NCI-H2227 treated with DMSO at 0.1 percent for 48 hours (cell line): ENCODE data around the gene SHFL.

ENCODE experiments used
- DNase-seq: peaks from one replicate; lab custom pipeline; 2025; lab: John Stamatoyannopoulos, UW

The SHFL gene

DNA sequence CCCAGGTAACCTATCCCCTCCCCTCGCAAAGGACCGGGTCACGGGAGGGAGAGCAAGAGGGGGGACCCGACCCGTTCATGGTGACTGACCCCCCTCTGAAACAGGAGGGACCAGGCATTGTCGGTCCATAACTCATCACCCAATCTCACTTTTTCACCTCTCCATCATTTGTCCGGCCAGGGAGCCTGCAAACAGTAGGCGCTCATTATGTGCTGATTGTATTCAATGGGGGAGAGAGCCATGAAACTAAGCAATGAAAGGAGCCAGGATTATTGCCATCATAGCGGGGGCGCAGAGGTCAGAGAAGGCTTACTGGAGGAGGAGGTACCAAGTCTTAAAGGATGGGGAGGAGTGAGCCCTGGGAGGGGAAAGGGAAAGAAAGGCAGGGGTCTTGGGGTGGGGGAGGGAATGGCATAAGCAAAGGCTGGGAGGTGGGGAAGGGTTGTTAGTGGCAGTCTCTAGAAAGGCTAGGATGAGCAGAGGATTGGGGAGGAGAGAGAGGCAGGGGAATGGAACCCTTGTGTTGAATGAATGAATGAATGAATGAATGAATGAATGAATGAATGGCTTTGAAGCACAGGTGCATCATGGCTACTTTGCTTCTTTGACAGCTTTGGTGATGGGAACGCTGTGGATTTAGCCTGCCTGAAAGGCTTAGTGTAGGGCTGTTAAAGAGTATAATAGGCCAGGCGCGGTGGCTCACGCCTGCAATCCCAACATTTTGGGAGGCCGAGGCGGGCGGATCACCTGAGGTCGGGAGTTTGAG, 1.4 kb downstream of the SHFL start:
- no peak for DNase-seq

DNA sequence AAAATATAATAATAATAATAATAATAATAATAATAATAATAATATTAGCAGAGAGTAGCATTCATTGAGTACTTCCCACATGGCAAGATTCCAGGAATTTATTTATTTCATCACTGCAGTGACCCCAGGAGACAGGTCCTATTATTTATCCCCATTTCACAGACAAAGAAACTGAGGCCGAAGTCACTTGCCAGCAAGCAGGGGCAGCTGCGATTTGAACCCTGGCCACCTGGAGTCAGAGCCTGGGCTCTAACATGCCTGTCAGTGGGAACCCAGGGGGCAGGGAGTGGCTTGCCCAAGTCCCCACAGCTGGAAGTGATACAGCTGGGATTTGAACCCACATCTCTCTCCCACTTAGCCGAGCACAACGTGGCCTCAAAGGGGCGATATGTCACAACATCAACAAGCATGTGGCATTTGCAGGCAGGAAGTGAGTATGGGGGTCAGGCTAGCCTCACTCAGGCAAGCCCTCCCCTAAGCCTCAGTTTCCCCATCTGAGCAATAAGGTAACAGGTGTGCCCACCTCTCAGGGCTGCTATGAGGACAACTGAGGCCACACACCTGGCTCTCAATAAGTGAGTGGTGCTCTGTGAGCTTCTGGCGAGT, 2.9 kb downstream of the SHFL start:
- DNase-seq, result no peak

DNA sequence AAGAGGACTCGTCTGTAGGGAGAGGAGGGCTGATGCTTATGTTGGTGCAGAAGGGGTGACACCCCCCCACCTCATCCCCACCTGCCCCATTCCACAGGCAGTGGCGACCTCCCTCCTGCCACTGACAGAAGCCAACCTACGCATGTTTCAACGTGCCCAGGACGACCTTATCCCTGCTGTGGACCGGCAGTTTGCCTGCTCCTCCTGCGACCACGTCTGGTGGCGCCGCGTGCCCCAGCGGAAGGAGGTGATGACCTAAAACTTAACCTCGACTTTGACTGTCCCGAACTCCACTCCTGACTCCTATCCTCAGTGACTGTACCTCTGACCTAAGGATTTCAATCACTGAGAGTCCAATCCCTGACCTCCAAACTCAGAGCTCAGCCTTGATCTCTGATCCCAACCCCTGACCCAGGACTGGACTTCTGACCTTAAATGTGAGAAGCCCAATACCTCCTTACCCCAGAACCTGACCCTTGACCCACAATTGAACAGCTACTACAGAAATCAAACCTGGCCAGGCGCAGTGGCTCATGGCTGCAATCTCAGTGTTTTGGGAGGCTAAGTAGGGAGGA, 3.8 kb downstream of the SHFL start:
- DNase-seq, result no peak

DNA sequence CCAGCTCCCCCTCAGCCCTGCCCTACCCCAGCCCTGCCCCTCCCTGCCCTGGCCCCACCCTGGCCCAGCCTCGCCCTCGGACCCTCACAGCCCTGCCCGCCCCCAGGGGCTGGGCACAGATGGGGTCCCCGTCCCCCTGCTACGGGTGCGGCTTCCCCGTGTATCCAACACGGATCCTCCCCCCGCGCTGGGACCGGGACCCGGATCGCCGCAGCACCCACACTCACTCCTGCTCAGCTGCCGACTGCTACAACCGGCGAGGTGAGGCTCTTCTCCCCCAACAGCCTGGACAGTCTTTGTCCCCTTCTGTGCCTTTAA, 5.2 kb downstream of the SHFL start:
- DNase-seq, result no peak

DNA sequence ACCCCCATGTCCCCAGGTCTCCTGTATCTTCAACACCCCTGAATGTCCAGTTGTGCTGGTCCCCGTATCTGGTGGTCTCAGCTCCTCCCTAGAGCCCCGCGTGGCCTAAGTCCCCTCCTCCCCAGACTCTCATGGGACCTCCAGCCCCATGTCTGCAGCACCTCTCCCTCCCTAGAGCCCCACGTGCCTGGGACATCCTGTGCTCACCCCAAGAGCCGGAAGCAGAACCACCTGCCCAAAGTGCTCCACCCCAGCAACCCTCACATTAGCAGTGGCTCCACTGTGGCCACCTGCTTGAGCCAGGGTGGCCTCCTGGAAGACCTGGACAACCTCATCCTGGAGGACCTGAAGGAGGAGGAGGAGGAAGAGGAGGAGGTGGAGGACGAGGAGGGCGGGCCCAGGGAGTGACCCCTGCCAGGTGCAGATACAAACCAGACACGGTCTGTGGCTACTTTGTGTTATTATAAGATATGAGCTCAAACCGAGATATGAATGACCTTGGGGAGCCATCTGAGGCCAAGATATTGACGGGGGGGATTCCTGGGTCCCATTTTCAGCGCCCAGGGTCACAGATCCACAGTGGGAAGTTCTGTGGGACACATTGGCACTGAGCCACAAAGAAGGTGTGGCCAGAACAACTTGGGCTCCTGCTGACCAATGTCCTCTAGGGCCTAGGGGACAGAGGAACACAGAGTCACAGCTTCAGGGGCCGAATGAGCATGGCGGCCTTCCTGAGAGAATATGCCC, 6.0 kb downstream of the SHFL start:
- DNase-seq, result no peak

DNA sequence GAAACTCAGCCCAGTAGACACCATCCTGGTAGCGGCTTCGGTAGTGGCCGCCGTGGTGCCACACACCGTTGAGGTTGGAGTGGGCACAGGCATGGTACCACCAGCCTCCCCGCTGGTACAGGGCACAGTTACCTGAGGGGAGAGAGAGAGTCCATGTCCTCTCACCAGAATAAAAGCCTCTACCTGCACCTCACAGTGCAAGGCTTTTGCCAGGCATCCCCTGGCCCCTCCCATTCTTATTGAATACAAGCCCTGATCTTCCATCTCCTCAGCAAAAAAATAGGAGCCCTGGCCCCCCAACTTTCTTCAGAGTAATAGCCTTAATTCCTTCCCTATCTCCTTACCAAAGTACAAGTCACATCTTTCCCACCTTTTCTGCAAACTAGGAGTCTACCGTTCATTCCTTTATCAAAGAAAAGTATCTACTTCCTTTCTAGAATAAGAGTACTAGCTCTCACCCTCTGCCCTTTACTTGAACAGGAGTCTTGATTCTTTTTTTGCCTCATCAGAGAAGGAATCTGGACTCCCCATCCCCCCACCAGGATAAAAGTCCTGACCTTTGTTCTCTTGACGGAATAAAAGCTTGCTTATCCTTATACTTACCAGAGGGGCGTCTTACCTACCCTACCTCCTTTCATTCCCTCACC, 6.7 kb downstream of the SHFL start:
- DNase-seq, result no peak

DNA sequence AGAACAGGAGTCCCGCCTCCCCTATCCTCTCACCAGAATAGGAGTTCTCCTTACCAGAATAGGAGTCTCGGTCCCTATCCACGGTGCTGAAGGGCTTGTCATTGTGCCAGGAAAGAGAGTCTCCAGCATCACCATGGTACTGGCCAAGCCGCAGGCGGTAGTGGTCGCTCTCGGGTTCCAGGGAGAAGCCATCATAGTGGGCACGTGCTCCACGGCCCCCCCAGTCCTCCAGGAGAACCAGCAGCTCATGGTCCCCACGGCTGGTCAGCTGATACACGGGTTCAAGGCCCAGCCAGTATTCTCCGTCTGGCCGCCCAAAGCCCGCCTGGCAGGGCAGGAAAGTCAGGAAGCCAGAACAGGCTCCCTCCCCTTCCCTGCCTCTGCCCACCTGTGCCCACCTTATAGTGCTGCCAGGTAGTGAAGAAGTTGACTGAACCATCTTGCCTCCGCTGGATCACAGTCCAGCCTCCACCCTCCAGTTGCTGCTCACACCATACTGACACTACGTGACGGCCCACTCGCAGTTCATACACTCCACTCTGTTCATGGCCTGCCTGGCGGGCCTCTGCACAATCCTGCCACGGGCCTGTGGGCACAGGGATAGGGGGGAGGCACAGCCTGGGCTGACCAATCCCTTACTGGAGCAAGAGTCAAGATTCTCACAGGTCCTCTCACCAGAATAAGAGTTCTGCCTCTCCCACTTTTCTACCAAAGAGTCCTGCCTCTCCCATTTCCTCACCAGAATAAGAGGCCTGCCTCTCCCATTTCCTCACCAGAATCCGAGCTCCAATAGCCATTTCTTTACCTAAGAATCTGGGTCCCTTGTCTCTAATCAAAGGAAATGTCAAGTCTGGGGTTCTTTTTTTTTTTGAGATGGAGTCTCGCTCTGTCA, 7.4 kb downstream of the SHFL start:
- DNase-seq, result no peak

DNA sequence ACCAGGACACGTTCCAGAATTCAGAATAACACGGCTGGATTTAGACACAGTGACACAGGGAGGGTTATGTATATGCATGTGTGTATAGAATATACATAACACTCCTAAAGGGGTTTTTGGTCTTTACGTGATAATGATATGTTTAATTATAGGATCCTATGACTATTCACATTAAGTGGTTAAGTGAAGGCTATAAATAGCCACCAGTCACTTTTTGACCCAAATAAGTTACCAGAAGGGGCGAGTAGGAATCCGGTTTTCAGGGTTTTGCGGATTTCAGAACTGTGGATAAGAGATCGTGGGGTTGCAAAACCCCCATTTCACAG, 9.5 kb downstream of the SHFL start:
- no peak for DNase-seq

DNA sequence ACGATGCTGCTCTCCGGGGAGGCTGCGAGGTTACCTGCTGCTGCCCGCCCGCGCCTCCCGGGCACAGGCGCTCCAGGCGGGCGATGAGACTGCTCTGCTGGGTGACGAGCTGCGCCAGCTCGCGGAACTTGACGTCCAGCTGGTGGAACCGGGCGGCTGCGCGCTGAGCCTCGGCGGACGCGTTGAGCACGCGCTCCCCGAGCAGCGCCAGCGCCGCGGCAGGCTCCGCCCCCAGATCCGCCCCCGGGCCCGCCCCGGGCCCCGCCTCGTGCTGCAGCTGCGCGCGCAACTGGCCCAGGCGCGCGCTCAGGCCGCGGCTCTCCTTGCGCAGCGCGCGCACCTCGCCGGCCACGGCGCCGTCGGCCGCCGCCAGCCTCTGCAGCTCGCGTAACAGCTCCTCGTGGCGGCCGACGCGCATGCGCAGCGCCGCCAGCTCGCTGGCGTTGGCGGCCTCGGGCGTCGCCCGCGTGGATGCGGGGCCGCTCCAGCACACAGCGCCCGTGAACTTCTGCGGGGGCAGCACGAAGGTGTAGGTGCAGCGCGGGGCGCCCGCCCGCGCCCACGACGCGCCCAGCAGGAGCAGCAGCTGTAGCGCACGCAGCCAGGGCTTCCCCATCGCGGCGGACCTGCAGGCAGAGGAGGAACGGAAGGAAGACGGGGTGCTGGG, 10.0 kb downstream of the SHFL start:
- DNase-seq, result peak; percentile 82

DNA sequence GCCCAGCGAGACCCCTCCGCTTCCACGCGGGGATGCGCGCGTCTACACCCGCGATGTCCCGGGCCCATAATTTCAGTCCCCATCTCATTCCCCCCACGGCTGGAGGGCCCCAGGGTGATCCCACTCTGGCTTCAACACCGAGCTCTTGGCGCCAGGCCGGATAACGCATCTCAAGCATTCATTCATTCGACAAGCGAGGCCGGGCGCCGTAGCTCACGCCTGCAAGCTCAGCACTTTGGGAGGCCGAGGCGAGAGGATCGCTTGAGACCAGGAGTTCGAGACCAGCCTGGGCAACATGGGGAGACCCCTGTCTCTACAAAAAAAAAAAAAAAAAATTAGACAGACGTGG, 10.5 kb downstream of the SHFL start:
- DNase-seq, result no peak

DNA sequence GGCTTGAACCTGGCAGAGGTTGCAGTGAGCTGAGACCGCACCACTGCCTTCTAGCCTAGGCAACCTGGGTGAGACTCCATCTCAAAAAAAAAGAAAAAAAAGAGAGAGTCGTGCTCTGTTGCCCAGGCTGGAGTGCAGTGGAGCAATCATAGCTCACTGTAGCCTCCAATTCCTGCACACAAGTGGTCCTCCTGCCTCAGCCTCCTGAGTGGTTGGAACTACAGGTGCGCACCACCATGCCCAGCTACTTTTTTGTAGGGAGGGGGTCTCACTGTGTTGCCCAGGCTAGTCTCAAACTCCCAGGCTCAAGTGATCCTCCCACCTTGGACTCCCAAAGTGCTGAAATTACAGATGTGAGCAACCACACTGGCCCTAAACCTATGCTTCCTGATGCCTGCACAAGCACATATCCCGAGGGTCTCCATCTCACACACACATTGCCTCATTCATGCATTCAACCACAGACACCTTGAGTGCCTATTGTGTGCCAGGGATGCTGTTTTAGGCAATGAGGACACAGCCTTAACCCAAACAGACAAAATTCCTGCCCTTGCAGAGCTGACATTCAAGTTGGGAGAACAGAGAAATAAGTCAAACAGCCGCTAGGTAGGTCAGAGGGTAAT, 14.2 kb downstream of the SHFL start:
- DNase-seq, result no peak

DNA sequence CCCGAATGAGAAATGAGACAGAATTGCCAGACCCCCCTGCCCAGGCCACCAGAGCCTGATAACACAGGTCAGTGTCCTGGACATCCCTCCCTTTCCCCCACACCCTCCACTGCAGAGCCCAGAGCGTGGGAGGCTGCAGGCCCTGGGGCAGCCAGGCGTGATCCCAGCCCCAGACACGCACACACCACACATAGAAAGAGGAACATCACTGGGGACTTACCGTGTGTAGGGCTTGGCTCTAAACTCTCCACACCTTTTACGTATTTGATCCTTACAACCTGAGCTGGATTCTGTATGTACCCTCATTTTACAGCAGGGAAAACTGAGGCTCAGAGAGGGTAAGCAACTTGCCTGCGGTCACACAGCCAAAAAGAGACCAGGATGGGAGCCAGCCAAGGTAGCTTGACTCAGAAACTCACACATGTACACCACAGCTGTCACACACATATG, 16.7 kb downstream of the SHFL start:
- DNase-seq, result no peak

DNA sequence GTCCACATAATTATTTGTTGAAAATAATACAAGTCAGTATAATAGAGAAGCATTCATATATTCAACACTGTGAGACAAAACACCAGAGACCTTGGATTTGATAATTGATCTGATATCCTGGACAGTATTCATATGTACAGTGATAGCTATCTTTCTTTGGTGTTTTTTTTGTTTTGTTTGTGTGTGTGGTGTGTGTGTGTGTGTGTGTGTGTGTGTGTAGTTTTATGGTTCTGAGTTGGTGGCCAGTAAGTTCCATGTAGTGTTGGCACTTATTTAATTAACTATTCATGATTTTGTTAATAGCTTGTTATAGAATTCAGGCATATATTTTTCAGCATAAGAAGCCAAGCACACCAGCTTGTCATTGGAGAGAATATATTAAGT, 18.0 kb downstream of the SHFL start:
- DNase-seq, result no peak

DNA sequence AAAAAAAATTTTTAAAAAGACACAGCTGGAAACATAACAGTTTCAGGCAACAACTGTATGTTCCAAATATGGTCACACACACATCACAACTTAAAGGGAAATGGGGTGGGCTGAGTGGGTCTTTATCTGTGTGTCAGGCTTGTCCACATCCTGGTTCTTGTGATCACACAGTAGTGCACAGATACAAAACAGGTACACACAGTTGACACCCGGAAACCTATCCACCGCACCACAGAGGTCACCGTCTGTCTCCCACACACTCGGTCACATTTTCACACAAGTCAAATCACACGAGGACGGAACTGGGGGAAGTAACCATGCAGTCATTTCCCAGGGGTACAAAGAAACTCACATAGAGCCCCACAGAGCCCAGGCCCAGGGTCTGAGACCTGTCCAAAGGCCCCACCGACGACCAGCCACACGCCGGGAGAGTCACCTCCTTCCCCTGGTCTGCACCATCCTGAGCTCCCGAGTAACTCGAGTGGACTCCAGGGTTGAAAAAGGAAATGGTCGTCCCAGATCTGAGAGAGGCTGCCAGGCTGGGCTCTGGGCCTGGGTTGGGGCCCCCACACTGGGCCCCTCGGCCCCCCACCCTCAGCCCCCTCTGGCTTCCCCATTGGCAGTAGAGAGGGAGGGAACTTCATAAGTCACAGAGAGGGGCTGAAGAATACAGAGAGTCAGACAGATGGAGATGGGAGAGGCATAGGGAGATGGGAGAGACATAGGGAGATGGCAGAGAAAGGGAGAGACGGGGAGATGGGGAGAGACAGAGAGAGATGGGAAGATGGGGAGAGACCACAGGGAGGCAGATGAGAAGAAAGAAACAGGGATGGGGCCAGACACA, 18.8 kb downstream of the SHFL start:
- DNase-seq, result no peak

DNA sequence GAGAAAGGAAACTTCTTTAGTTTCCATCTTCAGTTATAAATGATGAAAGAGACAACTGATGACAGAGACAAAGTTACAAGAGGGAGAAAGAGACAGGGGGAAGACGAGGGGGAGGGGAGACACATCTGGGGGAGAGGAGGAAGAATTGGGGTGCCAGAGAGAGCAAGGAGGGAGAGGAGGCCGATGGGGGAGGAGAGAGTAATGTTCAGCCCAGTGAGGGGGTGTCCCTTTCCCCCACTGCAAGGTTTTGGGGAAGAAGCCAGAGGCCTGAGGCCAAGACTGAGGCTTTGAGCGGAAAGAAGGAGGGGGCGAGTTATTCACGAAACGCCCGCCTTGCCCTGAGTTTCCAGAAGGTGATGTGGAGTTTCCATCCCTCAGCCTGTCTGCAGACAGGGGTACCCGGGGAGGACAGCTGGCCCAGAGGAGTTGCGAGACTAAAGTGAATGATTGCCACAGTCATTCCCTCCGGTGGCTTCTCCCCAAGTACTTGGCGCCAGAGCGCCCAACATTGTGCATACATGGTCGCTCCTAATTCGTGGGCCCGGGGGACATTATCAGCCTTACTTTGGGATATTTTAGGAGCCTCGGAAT, 19.5 kb downstream of the SHFL start:
- DNase-seq, result no peak

DNA sequence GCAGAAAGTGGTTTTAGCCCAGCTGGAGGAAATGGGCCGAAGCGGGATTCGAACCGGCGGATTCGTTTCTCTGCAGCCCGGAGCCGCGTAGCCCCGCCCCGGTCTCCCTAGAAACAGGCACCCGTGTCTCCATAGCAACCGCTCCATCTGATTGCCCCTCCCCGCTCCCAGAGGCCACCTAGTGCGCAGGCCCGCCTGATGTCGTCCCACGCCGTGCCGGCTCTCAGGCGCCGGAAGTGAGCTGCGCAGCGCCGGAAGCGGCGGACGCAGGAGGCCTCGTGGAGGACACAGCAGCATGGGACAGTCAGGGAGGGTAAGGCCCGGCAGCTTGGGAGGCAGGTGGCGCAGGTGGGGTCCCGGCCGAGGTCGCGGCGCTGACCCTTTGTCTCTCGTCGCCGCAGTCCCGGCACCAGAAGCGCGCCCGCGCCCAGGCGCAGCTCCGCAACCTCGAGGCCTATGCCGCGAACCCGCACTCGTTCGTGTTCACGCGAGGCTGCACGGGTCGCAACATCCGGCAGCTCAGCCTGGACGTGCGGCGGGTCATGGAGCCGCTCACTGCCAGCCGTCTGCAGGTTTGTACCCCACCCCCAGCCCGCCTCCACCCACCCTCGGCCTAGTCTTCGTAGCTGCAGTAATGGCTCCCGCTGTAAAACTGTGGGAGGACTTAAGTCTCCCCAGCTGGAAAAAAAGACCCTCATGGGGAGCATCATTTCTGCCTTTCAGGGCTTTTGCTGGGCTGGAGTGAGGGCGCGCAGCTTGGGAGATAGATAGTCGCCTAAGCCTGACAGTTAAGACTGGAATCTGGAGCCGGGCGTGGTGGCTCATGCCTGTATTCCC, 20.2 kb downstream of the SHFL start, which contains the start of gene PPAN:
Gene PPAN (plus strand): TSS at position 263 of the 837 bp plus-strand sequence. CDS start 33 bp downstream, at position 296.
- peak; percentile 93 for DNase-seq

DNA sequence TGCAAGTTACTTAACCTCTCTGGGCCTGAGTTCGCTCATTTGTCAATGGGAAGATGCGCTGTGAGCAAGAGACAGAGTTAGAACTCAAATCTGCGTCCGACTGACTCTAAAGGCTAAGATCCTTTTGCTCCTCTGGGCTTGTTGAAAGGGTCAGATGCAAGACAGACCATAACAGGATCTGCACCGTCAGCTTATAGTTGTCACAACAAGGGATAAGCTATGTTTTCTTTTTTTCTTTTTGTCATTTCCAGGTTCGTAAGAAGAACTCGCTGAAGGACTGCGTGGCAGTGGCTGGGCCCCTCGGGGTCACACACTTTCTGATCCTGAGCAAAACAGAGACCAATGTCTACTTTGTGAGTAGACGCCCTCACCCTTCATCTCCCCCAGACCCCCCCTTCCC, 21.1 kb downstream of the SHFL start:
- no peak for DNase-seq

DNA sequence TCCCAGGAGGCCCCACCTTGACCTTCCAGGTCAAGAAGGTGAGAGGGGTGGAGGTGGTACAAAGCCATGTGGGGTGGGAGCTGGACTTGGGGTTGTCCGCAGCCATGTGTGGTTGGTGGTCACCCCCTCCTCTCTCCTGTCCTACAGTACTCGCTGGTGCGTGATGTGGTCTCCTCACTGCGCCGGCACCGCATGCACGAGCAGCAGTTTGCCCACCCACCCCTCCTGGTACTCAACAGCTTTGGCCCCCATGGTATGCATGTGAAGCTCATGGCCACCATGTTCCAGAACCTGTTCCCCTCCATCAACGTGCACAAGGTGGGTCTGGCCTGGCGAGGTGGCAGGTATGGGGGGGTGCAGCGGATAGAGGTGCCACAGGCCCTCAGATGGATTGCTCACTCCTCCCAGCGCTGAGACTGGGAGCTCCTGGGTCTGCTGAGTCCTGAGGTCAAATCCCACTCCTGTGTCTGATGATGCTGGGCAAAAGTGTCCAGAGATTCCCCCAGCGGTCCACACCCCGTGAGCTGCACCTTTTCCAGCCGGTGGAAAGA, 21.8 kb downstream of the SHFL start:
- no peak for DNase-seq
